ENCODE measurements around the gene IFT57.

Gene IFT57

GRCh38 chr3:108228286-108228685, 6.1 kb upstream of the IFT57 start:
- H3K4me1 Mint-ChIP-seq, result peaks cover 14% of the 10 kb centered on the region
- ATAC-seq (no peak), DNase-seq (ENCODE audit: low spot score in 2 of 2) (no peak)
- H3K27ac Mint-ChIP-seq, result no peak overlapping the region
- H3K9me3 Mint-ChIP-seq, result no peaks in the 10 kb centered on the region
- H3K4me3 Mint-ChIP-seq, result no peak overlapping the region
- H3K36me3 Mint-ChIP-seq, result no peaks in the 10 kb centered on the region

DNA sequence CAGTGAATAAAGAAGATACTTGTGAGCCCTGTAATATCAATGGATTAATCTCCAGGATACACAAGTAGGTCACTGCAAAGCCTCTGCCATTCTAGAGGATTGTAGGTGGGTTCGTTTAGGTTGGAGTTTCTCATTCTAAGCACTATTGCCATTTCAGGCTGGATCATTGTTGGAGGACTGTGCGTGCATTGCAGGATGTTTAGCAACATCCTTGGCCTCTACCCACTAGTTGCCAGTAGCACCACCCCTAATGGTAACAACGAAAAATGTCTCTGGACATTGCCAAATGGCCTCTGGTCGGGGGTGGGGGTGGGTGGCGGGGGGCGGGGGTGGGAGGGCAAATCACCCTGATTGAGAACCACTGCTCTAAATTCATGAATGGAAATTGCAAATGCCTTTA, 4.9 kb upstream of the IFT57 start:
- ATAC-seq, result no peak
- Mint-ChIP-seq H3K9me3 (no peaks in the 10 kb centered on the region), H3K36me3 (peaks cover 8% of the 10 kb centered on the region), H3K4me3 (no peak overlapping the region), H3K27ac (no peak overlapping the region), H3K4me1 (peaks cover 21% of the 10 kb centered on the region)
- DNase-seq (ENCODE audit: low spot score in 2 of 2), result no peak

GRCh38 chr3:108225221-108225620, 3.0 kb upstream of the IFT57 start:
- H3K4me1 Mint-ChIP-seq, result peaks cover 30% of the 10 kb centered on the region
- no peak overlapping the region for H3K27ac Mint-ChIP-seq

GRCh38 chr3:108223928-108224327, 1.7 kb upstream of the IFT57 start:
- no peak for DNase-seq (ENCODE audit: low spot score in 2 of 2)
- Mint-ChIP-seq H3K27ac (peak overlapping the region; percentile 100), H3K36me3 (peaks cover 10% of the 10 kb centered on the region), H3K4me3 (peak overlapping the region; percentile 100), H3K4me1 (peaks cover 40% of the 10 kb centered on the region), H3K9me3 (no peaks in the 10 kb centered on the region)
- ATAC-seq, result no peak

More at GRCh38 chr3:108225221-108225620, 3.0 kb upstream of the IFT57 start:
- DNase-seq (ENCODE audit: low spot score in 2 of 2) (no peak), ATAC-seq (no peak)
- H3K4me3 Mint-ChIP-seq, result peak overlapping the region; percentile 100
- no peaks in the 10 kb centered on the region for H3K9me3 Mint-ChIP-seq
- peaks cover 10% of the 10 kb centered on the region for H3K36me3 Mint-ChIP-seq

DNA sequence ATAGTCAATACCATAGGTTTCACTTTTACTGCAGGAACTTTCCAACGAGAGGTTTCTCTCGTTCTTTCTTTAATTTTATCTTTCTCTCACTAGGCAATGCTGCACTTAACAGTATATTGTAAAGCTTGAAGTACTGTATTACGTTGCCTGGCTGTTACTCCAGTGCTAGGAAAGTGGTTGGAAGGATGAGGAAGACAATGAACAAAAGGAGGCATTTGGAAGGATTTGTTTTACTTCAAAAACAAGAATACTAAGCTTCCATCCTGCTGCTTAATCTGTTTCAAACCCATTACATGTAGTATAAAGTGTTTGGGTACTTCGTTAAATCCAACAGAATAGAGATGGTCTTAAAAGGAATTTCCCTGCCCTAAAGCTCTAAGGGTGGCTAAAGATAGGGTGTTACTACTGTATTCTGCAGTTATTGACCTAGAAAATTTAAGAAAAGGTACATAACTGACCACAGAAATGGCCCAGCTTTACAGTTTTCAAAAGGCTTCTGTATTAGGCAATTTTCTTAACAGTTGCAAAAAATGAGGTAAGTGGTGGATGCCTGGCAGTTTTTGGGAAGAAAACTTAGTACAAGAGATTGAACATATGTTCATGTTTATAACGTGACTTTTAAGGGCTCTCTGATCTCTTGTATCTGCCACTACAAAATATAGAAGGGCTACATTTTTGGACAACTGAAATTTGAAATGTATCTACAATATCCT, 785 bp upstream of the IFT57 start:
- H3K4me1 Mint-ChIP-seq, result peaks cover 40% of the 10 kb centered on the region
- peak overlapping the region; percentile 100 for H3K27ac Mint-ChIP-seq
- H3K4me3 Mint-ChIP-seq, result peak overlapping the region; percentile 100
- ATAC-seq (no peak), DNase-seq (ENCODE audit: low spot score in 2 of 2) (no peak)
- no peaks in the 10 kb centered on the region for H3K9me3 Mint-ChIP-seq
- H3K36me3 Mint-ChIP-seq, result peaks cover 10% of the 10 kb centered on the region

DNA sequence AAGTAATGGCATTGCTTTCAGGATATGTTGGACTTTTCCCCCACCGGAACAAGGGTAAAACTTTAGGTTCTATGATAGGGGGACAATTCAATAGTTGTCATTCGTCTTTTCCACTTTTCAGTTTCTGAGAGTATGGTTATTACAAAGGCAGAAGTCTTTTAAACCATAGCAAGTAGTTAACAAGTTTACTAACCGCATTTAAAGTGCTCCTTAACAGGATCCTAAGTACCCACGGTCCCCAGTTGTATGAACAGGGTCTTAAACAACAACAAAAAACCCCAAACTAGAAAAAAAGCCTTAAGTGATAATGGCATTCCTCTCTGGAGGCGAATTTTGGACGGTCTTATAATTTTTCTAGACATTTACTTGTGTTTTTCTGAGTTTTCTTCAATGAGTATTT, 831 bp downstream of the IFT57 start:
- ATAC-seq (no peak), DNase-seq (ENCODE audit: low spot score in 2 of 2) (no peak)
- peaks cover 40% of the 10 kb centered on the region for H3K4me1 Mint-ChIP-seq
- H3K9me3 Mint-ChIP-seq, result no peaks in the 10 kb centered on the region
- peak overlapping the region; percentile 100 for H3K27ac Mint-ChIP-seq
- peaks cover 10% of the 10 kb centered on the region for H3K36me3 Mint-ChIP-seq
- peak overlapping the region; percentile 100 for H3K4me3 Mint-ChIP-seq

GRCh38 chr3:108219336-108219735, 2.9 kb downstream of the IFT57 start:
- H3K36me3 Mint-ChIP-seq, result peaks cover 10% of the 10 kb centered on the region
- no peak overlapping the region for H3K4me3 Mint-ChIP-seq
- peaks cover 42% of the 10 kb centered on the region for H3K4me1 Mint-ChIP-seq
- H3K9me3 Mint-ChIP-seq, result peaks cover 2% of the 10 kb centered on the region
- no peak for ATAC-seq
- no peak for DNase-seq (ENCODE audit: low spot score in 2 of 2)
- H3K27ac Mint-ChIP-seq, result no peak overlapping the region

- H3K4me3 Mint-ChIP-seq, result no peak overlapping the region
- H3K27ac Mint-ChIP-seq, result no peak overlapping the region
- ATAC-seq (no peak), DNase-seq (ENCODE audit: low spot score in 2 of 2) (no peak)
- peaks cover 2% of the 10 kb centered on the region for H3K9me3 Mint-ChIP-seq
- H3K36me3 Mint-ChIP-seq, result peaks cover 15% of the 10 kb centered on the region
- peaks cover 37% of the 10 kb centered on the region for H3K4me1 Mint-ChIP-seq
Observed at GRCh38 chr3:108218811-108219210, 3.4 kb downstream of the IFT57 start.

- H3K36me3 Mint-ChIP-seq, result peaks cover 30% of the 10 kb centered on the region
Observed at GRCh38 chr3:108215871-108216270, 6.4 kb downstream of the IFT57 start.

GRCh38 chr3:108209579-108209978, 12.6 kb downstream of the IFT57 start:
- peaks cover 39% of the 10 kb centered on the region for H3K36me3 Mint-ChIP-seq
- peaks cover 14% of the 10 kb centered on the region for H3K4me1 Mint-ChIP-seq
- no peak for DNase-seq (ENCODE audit: low spot score in 2 of 2)
- H3K4me3 Mint-ChIP-seq, result no peak overlapping the region
- peak overlapping the region; percentile 35 for H3K27ac Mint-ChIP-seq
- no peaks in the 10 kb centered on the region for H3K9me3 Mint-ChIP-seq
- ATAC-seq, result peak; percentile 71

More at GRCh38 chr3:108215871-108216270, 6.4 kb downstream of the IFT57 start:
- ATAC-seq (no peak), DNase-seq (ENCODE audit: low spot score in 2 of 2) (no peak)
- peaks cover 18% of the 10 kb centered on the region for H3K4me1 Mint-ChIP-seq
- H3K27ac Mint-ChIP-seq, result no peak overlapping the region
- no peak overlapping the region for H3K4me3 Mint-ChIP-seq
- H3K9me3 Mint-ChIP-seq, result peaks cover 2% of the 10 kb centered on the region

DNA sequence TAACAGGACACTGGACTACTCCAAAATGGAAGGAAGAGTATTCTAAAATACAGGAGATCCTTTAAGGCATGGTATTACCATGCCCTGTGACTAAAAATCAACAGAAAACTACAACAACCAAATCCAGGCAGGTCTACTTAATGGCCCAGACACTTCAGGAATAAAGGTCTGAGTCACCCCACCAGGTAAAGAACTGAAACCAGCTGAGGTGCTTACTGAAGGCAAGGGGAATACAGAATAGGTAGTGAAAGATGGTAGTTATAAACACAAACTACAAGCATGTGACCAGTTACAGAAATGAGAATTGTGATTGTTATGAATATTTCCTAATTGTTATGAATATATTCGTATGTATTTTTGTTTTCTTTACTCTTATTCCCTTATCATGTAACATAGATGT, 13.4 kb downstream of the IFT57 start:
- Mint-ChIP-seq H3K4me1 (peaks cover 14% of the 10 kb centered on the region), H3K27ac (no peak overlapping the region), H3K4me3 (no peak overlapping the region), H3K9me3 (no peaks in the 10 kb centered on the region), H3K36me3 (peaks cover 35% of the 10 kb centered on the region)
- no peak for DNase-seq (ENCODE audit: low spot score in 2 of 2)
- peak; percentile 61 for ATAC-seq

DNA sequence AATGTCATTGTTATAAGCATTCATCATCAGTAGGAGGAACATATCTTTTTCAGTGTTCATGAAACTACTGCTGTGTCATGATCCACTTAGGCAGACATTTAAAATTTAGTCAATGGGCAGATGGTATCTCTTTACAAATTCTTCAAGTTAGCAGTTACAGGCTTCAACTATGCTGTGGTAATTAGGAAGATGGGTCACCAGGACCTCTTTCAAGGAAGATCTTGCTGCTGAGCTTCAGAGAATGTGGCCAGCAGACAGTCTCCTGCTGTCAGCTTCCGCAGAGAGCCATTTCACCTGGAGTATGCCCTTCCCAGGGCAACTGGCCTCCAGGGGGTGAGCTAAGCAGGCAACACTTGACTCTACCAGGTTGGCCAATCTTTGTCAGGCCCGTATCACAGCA, 19.4 kb downstream of the IFT57 start:
- ATAC-seq, result peak; percentile 52
- Mint-ChIP-seq H3K36me3 (peaks cover 9% of the 10 kb centered on the region), H3K9me3 (no peaks in the 10 kb centered on the region)

DNA sequence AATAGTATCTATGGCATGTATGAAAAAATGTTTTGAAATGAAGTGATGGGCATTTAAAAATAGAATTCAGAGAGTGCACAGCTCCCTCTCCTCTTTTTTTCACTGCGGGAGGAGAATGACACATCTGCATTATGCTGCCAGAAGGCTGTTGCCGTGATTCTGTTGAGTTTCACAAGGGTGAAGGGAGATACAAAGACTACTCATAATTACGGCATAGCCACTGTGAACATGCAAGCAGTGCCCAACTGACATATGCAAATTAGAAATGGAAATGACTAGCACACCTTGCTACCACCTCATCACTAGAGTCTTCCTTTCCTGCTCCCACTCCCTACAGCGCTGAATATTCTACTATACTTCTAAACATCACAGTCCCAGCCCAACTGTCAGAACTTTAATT, 20.1 kb downstream of the IFT57 start:
- Mint-ChIP-seq H3K4me1 (peaks cover 22% of the 10 kb centered on the region), H3K4me3 (no peak overlapping the region), H3K9me3 (no peaks in the 10 kb centered on the region), H3K36me3 (peaks cover 9% of the 10 kb centered on the region), H3K27ac (no peak overlapping the region)
- DNase-seq (ENCODE audit: low spot score in 2 of 2), result no peak
- peak; percentile 89 for ATAC-seq

More for the DNA sequence above, 19.4 kb downstream of the IFT57 start:
- peaks cover 22% of the 10 kb centered on the region for H3K4me1 Mint-ChIP-seq
- H3K27ac Mint-ChIP-seq, result peak overlapping the region; percentile 7
- no peak for DNase-seq (ENCODE audit: low spot score in 2 of 2)
- no peak overlapping the region for H3K4me3 Mint-ChIP-seq

- DNase-seq (ENCODE audit: low spot score in 2 of 2) (no peak), ATAC-seq (peak; percentile 80)
- no peak overlapping the region for H3K27ac Mint-ChIP-seq
- no peak overlapping the region for H3K4me3 Mint-ChIP-seq
- H3K4me1 Mint-ChIP-seq, result peaks cover 22% of the 10 kb centered on the region
- H3K9me3 Mint-ChIP-seq, result no peaks in the 10 kb centered on the region
- peaks cover 9% of the 10 kb centered on the region for H3K36me3 Mint-ChIP-seq
Observed at GRCh38 chr3:108201258-108201657, 21.0 kb downstream of the IFT57 start.

- Mint-ChIP-seq H3K36me3 (peaks cover 9% of the 10 kb centered on the region), H3K27ac (no peak overlapping the region), H3K9me3 (no peaks in the 10 kb centered on the region), H3K4me1 (peaks cover 22% of the 10 kb centered on the region), H3K4me3 (no peak overlapping the region)
- DNase-seq (ENCODE audit: low spot score in 2 of 2) (no peak), ATAC-seq (peak; percentile 5)
Observed at GRCh38 chr3:108200578-108200977, 21.6 kb downstream of the IFT57 start.

DNA sequence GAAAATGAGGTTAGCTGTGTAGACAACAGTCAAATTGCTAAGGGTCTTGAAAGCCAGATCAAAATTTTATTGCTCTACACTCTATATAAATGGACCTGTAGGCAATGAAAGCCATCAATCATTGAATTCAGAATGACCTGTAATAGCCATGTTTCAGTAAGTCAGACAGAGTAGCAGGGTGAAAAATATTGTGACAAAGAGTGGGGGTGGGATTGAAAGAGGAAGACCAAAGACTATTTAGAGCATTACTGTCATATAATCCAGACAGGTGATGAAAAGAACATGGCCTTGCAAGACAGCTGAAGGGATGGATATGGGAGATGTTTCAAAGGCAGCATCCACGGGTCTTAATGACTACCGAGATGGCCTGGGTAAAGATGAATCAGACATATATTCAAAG, 22.2 kb downstream of the IFT57 start:
- peaks cover 22% of the 10 kb centered on the region for H3K4me1 Mint-ChIP-seq
- no peak for ATAC-seq

More for the DNA sequence above, 22.2 kb downstream of the IFT57 start:
- Mint-ChIP-seq H3K4me3 (no peak overlapping the region), H3K27ac (no peak overlapping the region), H3K36me3 (peaks cover 4% of the 10 kb centered on the region), H3K9me3 (no peaks in the 10 kb centered on the region)
- DNase-seq (ENCODE audit: low spot score in 2 of 2), result no peak

Data from stimulated activated effector memory CD8-positive, alpha-beta T cell treated with anti-CD3 and anti-CD28 coated beads, Interleukin-12 subunit alpha, Interleukin-12 subunit beta, amount 100 ng/mL, for 72 hours (primary cell).